Activated CD8-positive, alpha-beta memory T cell treated with anti-CD3 and anti-CD28 coated beads for 36 hours (primary cell): ENCODE measurements around the gene TBL1X. TPM values are rescaled to one million over a fixed set of nuclear protein-coding genes. Genes with fewer than 3 reads are reported as not detected.
"Not testable (repeated sequence)": the region's sequence is repeated elsewhere in the genome, so short reads cannot be mapped to it uniquely, and the experiment has no call there.

ENCODE experiments used
- CTCF ChIA-PET: fragments of 350-600 bp; sonication (Branson Sonifier 250); formaldehyde crosslinking; loops from one replicate; lab custom pipeline; 2021; ENCODE audit warnings: antibody characterized with exemption; lab: Charles Lee
- POLR2A ChIA-PET: fragments of 350-600 bp; sonication (Branson Sonifier 250); formaldehyde crosslinking; loops from one replicate; lab custom pipeline; 2021; ENCODE audit warnings: antibody characterized with exemption; lab: Charles Lee
- total RNA-seq, 2 experiments: library from RNA; stranded (reverse); gene quantifications; one replicate each; pipeline ENCODE4 v1.2.3, GENCODE V29; 2021

TBL1X gene
- total RNA-seq, 2 experiments from 2014 or later: 34.0 to 35.5 TPM

DNA sequence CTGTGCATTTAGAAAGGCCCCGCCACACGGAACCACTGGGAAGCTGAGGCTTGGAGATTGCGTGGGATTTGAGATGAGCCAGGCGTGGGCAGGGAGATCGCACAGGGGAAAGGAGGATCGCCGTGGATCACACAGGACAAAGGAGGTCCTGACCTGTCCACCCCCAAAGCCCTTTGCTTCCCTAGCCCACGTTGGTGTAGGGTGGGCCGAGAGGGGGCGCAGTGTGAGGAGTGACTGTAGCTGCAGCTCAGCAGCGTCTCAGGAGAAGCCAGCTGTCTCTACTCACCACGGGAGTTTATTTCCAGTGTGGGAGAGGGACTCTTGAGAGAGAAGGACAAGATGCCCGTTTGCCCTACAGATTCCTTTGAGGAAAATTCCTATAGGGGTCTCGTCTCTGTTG is 62.1 kb downstream of the TBL1X start:
- POLR2A ChIA-PET: no interaction called here
- CTCF ChIA-PET: no interaction called here

DNA sequence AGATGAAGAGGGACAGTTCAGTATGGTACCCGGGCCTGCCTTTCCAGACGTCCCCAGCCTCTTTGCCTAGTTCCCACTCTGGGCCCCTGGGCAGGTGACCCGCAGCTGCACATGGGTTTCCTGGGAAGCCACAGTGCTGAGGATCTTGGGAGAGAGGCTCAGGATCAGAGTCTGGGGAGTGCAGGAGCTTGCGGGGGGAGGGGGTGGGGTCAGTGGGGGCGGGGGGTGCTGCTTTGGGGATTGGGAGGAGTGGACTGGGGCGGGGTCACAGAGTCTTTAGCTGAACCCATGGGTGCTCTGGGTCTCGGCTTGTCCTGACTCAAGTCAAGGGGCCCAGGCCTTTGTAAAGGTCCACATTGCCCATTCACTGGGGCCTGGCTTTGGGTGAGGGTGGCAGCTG is 63.6 kb downstream of the TBL1X start:
- POLR2A ChIA-PET: no interaction called here
- CTCF ChIA-PET: no interaction called here

DNA sequence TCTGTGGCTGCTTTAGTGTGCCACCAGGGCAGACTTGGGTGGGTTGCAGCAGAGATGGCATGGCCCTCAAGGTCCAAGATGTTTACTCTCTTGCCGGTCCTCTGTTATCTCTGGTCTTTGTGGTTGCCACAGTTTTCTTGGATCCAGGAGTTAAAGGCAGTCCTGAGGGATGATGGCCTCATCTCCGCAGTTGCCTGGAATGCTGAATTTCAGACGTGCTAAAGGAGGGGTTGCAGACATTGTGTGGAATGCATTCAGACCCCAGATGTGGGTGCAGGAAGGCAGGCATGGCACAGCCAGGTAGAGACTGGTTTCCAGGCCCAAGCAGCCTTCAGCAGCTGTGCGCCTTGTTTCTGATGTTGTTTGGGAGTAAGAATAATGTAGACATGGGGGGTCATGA is 64.4 kb downstream of the TBL1X start:
- POLR2A ChIA-PET: no interaction called here

DNA sequence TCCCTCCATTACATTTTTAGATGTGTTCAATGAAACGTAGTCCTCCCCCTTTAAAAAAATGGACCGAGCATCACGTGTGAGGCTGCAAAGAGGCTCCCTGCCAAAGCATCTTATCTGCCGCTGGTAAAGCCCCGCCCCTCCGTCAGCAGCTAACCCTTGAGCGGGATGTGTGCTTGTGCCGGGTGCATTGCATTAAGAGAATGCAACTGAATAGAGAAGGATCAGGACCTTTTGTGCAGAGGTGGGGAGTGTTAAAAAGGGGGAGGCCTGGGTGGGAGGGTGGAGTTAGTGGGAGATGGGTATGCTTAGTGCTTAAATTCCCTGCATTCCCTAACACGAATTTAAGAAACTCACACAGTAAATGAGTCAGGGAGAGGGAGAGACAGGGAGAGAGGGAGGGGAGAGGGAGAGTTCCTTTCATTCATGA is 66.0 kb downstream of the TBL1X start:
- ChIA-PET POLR2A (no interaction called here), CTCF (no interaction called here)

More for the DNA sequence above, 64.4 kb downstream of the TBL1X start:
- CTCF ChIA-PET: no interaction called here

DNA sequence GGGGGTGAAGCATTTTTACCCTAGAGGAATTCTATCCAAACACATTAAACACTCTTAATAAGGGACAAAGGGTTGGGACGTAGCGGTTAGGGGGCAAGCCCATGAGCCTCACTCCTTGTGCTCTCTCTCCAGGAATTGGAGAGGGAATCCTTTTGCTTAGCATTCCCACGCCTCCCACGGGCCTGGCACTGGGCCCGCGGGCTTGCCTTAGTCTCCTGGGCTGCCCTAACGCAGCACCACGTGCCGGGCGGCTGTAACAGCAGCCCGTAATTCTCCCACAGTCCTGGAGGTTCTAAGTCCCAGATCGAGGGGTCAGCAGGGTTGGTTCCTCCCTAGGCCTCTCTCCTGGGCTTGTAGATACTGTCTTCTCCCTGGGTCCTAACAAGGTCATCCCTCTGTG is 67.5 kb downstream of the TBL1X start:
- POLR2A ChIA-PET: no interaction called here
- CTCF ChIA-PET: no interaction called here

DNA sequence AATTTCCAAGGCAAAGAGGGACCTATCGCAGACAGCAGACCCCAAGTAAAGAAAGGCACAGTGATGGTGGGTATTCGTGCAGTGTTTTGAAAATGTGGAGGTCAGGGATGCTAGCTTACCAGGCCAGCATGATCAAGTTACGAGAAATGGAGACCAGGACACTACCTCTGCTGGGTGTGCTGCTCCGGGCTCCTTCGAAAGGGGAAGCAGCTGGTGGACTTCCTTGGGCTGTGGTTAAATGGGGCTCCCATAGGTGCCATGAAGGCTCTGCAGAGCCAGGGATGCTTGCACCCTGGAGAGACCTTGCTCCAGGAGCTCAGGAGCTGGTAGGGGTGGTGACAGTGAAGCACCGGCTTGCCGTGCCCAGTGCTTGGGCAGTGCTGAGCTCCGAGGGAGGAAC is 68.8 kb downstream of the TBL1X start:
- ChIA-PET POLR2A (interaction anchor here (0.7 kb wide), 1 partner anchor 241 kb away, joined by 4 read pairs; no protein-coding TSS in a partner anchor), CTCF (no interaction called here)

DNA sequence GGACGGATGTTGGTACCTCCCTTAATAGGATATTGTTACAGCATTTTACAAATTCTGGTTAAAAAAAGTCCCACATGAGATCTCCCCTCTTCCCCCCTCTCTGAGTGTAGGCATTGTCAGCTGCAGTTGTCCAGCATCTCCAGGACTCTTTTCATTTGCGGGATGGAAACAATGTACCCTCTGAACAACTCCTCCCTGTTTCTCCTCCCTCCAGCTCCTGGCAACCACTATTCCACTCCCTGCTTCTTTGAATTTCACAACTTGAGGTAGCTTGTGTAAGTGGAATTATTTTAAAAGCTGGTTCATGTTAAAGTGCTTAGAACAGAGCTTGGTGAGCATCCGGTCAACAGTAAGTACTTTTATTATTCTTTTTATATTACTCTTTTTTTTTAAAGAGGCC is 69.8 kb downstream of the TBL1X start:
- ChIA-PET POLR2A (no interaction called here), CTCF (no interaction called here)

DNA sequence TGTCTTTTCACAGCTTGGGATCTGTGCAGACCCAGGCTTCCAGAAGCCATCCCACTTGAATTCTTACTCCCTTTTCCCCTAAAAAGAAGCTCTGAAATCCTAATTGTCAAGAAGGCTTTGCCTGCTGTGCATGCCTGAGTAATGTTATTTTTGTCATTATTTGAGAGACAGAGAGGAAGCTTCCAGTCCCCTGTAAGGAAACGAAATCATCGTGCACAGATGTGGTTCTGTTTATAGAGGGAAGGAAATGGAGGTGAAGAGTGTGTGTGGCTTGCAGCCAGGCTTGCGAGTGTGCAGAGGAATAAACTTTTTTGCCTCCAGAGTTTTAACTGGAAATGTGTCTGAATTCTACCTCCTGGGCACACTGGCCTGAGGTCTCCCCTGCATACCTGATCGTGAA is 70.2 kb downstream of the TBL1X start:
- ChIA-PET POLR2A (no interaction called here), CTCF (no interaction called here)

DNA sequence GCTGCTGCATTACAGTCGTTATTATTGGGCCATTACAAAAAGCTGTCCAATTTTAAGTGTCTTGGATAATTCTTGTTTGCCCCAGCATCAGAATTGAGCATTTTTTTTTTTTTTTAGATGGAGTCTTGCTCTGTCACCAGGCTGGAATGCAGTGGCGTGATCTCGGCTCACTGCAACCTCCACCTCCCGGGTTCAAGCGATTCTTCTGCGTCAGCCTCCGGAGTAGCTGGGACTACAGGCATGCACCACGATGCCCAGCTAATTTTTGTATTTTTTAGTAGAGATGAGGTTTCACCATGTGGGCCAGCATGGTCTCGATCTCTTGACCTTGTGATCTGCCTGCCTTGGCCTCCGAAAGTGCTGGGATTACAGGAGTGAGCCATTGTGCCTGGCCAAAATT is 71.3 kb downstream of the TBL1X start:
- POLR2A ChIA-PET, CTCF ChIA-PET: not testable (repeated sequence)

DNA sequence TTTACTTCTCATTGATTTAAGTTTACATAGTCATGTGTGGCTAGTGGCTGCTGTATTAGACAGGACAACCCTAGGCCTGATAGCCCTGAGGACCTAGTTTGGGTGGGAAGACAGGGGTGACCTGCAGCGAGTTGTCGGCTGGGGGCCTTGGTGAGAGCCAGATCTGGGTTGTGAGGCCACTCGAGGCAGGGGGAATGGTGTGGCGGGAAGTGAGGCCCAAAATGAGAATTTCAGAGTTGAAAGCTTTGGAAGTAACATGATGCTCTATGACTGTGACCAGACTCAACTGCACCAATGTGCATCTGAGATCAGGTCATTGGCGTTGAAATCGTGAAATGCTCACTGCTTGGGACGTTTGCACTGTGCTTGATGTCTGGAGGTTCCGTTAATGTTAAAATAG is 72.9 kb downstream of the TBL1X start:
- ChIA-PET POLR2A (no interaction called here), CTCF (no interaction called here)

DNA sequence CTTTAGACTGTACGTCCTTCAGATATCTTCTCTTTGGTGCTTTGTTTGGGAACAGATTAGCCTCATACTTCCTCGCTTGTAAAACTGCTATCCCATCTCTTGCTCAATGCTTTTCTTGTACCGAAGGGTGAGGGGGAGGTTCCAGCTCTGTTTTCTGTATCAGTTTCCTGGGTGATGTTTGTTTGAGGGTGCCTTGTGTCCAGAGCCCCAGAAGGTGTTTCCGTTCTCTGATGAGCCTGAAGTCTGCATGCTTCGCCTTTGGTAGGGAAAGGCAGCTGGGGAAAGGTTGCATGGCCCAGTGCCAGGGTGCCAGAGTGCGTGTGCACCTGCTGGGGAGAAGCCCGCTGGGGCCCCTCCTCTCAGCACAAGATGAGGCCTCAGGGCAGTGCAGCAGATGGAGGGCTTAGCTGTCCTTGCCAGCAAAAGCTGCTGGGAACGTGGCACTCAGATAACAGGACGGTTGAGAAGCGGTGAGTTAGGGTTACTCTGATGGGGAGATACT is 73.7 kb downstream of the TBL1X start:
- POLR2A ChIA-PET: no interaction called here
- CTCF ChIA-PET: no interaction called here

DNA sequence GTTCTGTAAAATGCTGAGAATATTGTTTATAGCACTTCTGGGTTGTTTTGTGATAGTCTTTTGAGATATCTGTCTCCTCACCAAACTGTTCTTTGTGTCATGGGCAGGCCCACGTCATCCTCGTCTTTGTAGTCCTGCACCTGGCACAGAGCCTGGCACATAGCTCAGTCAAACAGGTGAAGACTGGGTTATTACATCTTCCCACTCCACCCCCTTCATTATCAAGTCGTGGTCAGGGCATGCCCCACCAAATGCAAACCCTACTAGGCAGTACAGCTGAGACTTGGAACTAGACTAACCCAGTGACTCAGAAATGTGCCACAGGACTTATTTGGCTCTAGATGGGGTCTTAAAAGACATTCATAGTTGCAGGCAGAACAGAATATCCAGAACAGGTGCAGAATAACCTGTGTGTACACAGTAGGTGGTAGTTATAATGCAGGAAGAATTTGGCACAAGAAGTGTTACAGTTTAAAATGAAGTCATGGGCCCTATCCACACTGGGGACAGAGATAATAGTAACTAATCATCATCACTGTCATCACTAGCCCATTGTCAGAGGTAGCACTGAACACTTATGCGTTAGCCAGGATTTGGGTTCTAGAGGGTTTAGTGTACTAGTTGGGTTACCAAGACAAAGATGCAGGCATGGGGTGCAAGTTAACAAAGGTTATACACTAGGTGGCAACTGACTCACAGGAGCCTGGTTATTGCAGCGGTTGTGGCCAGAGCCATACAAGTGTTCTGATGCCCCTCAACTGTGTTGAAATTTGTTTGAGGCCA is 74.9 kb downstream of the TBL1X start:
- POLR2A ChIA-PET: no interaction called here
- CTCF ChIA-PET: no interaction called here

DNA sequence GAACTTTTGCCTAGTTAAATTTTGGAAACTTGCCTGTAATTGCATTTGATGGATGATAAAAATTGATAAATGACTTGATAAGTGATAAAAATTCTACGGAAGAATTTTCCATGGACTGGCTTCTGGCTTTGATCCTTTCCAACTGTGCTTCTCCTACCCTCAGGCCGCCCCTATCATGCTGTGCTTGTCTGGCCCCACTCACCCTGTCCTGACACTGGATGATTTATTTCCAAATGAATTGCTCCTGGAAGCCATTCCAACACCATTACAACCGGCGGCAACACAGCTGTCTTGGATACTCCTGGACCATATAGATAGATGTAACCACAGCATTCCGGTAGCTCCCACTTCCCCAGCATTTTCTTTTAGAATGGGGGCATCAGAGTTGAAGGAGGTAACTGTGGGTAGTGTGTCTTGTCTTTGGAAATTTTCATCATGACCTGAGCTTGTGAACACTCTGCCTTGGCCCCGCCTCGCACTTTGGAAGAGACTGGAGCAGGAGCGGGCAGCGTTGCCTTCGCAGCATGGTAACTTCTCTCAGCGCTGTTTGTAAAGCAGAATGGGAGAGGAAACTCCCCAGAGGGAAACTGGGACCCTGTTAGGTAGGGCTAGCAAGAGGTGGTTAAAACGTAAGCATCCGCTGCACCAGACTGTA is 77.4 kb downstream of the TBL1X start:
- ChIA-PET CTCF (no interaction called here), POLR2A (no interaction called here)

DNA sequence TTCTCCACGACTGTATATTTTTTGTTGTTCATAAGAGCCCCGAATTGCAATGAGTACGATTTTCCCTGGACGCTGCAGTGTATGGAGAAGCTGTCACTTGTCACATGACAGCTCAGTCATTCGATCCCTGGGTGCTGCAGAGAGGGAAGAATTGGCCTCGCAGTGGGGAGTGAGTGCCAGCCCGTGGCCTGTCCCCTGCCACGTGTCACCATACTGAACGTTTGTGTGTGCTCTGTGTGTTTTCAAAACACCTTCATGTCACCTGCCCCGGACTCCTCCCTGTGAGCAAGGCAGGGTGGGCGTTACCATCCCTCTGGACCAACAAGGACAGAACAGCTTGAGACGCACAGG is 77.9 kb downstream of the TBL1X start:
- ChIA-PET POLR2A (no interaction called here), CTCF (no interaction called here)

DNA sequence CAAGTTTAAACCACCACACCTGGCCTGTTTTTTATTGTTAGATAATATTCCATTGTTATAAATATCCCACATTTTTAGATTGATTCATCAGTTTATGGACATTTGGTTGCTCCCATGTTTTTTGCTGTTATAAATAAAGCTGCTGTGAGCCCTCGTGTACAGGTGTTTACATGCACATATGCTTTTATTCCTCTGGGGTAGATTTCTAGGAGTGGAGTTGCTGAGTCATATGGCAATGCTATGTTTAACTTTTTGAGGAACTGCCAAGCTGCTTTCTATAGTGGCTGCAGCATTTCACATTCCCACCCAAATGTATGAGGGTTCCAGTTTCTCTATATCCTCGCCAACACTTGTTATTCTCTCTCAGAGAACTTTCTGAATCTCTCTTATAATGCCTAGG is 90.5 kb downstream of the TBL1X start:
- POLR2A ChIA-PET: no interaction called here
- CTCF ChIA-PET: no interaction called here

DNA sequence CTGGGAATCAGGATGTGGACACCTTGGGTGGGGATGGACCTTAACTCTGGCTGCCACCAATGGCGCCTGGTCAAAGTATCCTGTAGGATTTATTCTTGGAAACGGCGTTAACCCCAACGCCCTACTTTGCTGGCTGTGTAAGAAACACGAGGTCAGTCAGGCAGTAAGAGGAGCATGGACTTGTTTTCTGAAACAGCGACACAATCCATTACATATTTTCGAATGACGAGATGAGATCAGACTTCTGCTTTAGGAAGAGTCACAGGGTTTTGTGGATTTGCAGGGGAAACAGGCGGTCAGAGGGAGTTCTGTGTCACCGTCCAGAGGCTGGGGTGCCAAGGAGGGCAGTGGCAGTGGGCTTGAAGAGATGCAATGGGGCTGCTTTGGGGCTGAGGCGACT is 92.2 kb downstream of the TBL1X start:
- ChIA-PET POLR2A (interaction anchor here (0.6 kb wide), 1 partner anchor 9 kb away, joined by 3 read pairs; no protein-coding TSS in a partner anchor), CTCF (no interaction called here)

DNA sequence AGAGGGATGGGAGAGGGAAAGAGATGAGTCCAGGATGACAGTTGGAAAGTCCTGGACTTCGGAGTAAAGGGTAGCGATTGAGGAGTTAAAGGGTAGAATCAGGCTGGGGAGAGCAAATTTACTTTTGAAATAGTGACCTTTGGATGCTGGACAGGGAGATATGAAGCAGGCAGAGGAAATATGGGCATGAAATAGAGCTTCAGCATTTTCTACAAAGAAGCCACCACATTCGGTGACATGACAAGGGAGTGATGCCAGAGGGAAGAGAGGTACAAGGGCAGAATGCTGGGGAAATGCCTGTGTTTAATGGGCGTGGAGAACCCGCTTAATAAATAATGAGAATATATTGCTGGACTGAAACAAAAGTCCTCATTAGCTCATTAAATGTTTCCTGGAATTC is 92.7 kb downstream of the TBL1X start:
- ChIA-PET POLR2A (no interaction called here), CTCF (no interaction called here)

DNA sequence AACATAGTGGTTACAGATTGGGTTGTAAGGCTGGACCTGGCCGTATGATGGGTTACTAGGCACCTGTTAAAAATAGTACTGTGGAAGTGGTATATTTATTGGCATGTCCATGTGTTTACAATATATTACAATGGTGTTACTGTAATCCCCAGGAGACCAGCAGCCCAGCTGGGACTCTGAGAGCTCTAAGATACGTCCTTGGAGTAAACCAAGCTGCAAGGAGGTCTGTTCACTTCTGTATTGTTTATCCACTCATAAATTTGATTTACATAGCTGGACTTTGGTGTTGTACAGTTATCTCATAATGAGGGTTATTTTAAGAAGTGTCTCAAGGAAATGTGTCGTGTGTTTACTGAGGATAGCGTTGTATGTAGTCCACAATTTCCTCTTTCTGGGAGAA is 93.8 kb downstream of the TBL1X start:
- POLR2A ChIA-PET: no interaction called here
- CTCF ChIA-PET: no interaction called here

DNA sequence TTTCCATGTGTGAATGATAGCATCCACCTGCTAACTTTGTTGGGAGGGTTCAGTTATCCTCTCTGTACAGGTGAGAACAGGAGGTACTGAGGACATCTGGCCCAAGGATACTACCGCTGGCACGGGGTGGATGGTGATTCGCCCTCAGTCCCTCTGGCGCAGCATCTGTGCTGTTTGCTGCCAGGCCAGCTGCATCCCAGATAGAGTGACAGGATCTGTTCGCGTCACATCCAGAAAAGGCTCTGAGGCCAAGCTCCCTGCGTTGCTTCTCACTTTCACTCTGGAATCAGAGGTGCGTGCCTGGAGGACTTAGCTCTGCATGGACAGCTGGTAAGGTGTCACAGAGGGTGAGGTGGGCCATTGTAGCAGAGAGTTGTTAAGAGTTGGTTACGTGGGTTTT is 95.4 kb downstream of the TBL1X start:
- CTCF ChIA-PET: no interaction called here
- POLR2A ChIA-PET: no interaction called here

DNA sequence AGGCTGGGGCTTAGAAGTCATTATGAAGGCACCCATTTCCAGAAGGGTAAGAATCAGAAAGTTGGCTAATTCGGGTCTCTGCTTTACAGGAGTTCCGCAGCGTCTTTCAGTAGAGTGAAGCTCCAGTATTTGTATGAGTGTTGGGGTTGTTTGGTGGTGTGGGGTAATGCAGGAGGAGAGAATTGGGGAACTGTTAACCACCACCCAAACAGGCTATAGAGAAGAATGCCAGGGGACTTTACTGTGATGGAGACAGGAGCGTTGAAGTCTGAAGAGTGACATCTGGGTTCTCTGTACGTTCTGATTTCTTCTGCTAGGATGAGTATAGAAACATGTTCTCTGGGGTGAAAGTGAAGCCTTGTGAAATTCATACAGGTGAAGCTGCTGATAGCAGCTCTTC is 96.3 kb downstream of the TBL1X start:
- ChIA-PET POLR2A (no interaction called here), CTCF (no interaction called here)

DNA sequence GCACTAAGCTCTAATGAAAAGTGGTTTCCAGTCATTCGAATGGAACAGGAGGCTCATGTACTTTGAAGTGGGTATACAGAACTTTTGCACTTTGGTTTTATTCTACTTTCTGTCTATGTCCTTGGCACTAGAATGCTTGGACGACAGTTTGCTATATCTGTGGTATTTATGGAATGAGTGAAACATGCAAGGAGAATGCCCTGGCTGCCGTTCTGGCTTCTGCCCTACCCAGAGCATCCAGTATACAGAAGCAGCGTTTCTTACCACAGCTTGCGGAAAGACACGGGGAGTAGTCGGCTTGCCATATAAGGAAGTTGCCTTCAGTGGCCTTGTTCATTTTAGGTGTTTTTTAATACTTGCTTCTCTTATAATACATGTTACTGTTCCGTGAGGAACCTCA is 98.0 kb downstream of the TBL1X start:
- ChIA-PET CTCF (no interaction called here), POLR2A (no interaction called here)
